Retina (tissue), 1 donor: ENCODE measurements around the gene CD81.

Experiments
- DNase-seq: peaks from one replicate; pipeline ENCODE4 v3.0.0-alpha.2; 2016

The CD81 gene

GRCh38 chr11:2440646-2441045, 63.5 kb downstream of the CD81 start:
- DNase-seq, result no peak

GRCh38 chr11:2441171-2441570, 64.1 kb downstream of the CD81 start:
- no peak for DNase-seq

GRCh38 chr11:2442589-2442988, 65.5 kb downstream of the CD81 start:
- no peak for DNase-seq

DNA sequence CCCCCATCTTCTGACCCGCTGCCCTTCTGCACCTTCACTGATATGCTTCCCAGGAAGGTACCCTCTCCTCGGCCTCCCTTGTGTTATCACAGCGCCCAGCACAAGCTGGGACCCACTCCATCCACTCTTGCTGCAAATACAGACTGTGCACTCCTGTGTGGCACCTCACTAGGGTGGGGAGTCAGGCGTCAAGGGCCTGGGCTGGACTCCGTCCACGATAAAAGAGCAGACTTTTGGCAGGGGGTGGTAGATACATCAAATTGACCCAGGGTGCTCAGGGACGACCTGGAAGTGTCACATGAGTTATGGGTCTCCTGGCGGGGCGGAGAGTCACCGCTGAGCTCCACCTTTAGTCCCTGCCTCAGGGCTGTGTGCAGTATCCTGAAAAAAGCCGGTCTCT, 66.3 kb downstream of the CD81 start:
- DNase-seq, result no peak

- DNase-seq, result no peak
These were observed 67.0 kb downstream of the CD81 start, which contains the start of gene TRPM5 for GRCh38 chr11:2443881-2444820. TSS of gene TRPM5 (minus strand) at chr11:2444514. CDS start at chr11:2423036, 21,478 bp downstream.

DNA sequence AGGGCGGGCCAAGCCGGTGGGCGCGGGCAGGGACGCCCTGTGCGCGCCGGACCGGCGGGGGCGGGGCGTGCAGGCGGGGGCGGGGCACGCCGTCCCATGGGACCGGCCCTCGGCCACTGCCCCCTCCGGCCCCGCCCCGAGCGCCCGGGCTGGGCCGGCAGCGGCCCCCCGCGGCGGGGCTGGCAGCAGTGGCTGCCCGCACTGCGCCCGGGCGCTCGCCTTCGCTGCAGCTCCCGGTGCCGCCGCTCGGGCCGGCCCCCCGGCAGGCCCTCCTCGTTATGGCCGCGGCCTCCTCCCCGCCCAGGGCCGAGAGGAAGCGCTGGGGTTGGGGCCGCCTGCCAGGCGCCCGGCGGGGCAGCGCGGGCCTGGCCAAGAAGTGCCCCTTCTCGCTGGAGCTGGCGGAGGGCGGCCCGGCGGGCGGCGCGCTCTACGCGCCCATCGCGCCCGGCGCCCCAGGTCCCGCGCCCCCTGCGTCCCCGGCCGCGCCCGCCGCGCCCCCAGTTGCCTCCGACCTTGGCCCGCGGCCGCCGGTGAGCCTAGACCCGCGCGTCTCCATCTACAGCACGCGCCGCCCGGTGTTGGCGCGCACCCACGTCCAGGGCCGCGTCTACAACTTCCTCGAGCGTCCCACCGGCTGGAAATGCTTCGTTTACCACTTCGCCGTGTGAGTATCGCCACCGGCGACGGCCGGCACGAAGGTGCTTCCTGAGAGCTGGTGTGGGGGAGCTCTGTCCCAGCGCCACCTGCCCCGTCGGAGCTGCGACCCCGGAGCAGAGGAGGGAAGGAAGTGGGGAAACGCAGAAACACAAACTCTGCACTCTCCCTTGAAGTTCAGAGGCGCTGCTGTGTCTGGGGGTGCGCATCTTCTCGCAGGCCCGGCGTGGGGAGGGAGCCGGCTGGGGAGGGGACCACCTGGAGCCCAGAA, 68.0 kb downstream of the CD81 start, which contains the start of gene KCNQ1:
Gene KCNQ1 (plus strand): TSS at position 188 of the 925 bp plus-strand sequence. CDS start 91 bp downstream, at position 279.
- DNase-seq, result no peak

GRCh38 chr11:2445746-2446551, 68.8 kb downstream of the CD81 start:
- DNase-seq, result no peak

DNA sequence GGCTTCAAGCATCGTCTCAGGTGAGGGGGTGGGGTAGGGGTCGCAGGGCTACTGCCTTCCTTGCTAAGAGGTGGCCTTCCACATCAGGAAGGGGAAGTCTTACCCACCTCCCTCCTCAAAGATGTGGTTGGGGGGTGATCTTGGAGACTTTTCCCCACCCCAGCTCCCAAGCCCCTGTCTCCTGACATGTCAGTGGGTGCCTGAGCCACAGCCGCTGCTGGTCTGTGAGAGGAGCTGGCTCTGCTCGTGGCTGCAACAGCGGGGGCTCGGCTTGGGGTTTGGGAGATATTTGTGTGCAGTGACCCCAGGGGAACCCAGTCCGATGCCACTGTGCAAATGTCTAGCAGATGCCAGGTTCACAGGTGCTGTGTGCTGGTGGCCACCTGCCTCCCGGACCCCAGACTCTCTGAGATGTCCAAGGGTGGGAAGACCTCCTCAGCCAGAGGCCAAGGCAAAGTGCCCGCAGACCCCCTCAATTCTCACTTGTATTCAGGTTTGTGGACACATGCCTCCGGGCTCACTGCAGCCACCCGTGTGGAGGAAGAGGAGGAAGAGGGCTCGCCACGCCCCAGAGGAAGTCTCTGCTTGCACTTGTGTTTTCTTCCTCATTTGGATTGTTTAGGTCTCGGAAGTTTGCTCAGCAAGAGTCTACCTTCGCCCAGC, 69.6 kb downstream of the CD81 start:
- no peak for DNase-seq
